SU-DHL-6 (cell line): ENCODE data around the gene BLACAT1.

Experiments
- H2AFZ ChIP-seq: fragments of 200-600 bp; sonication (generic); 2 replicates; pipeline ENCODE4 v1.6.1; 2014; ENCODE audit warnings: low read depth, mild to moderate bottlenecking, moderate library complexity, mixed read lengths, antibody characterized with exemption, low read length; ENCODE audit not compliant: severe bottlenecking
- H3F3A ChIP-seq: fragments of 200-600 bp; shearing (Covaris generic); 2 replicates; pipeline ENCODE4 v1.6.0; 2016; ENCODE audit warnings: antibody characterized with exemption, mild to moderate bottlenecking; ENCODE audit not compliant: insufficient read depth
- H3K27ac ChIP-seq: fragments of 200-600 bp; sonication (generic); 2 replicates; pipeline ENCODE4 v1.5.1; 2016; ENCODE audit warnings: low read depth, mild to moderate bottlenecking, low read length, moderate library complexity, mixed read lengths
- H3K27me3 ChIP-seq: fragments of 200-600 bp; sonication (generic), shearing (Covaris generic); 2 replicates; pipeline ENCODE4 v1.6.0; 2014; ENCODE audit warnings: mild to moderate bottlenecking, low read length
- H3K36me3 ChIP-seq: fragments of 200-600 bp; sonication (generic); 2 replicates; pipeline ENCODE4 v1.6.1; 2014; ENCODE audit warnings: mild to moderate bottlenecking, low read length, mixed read lengths
- H3K4me2 ChIP-seq: fragments of 300-600, 200-600 bp; shearing (Covaris generic), sonication (generic); 2 replicates; pipeline ENCODE4 v1.6.0; 2014; ENCODE audit warnings: low read length, low read depth, mild to moderate bottlenecking; ENCODE audit not compliant: poor library complexity, severe bottlenecking
- H3K4me3 ChIP-seq: fragments of 200-600 bp; sonication (generic); 2 replicates; pipeline ENCODE4 v1.5.1; 2014; ENCODE audit warnings: antibody characterized with exemption, low read length, mild to moderate bottlenecking, mixed read lengths; ENCODE audit not compliant: insufficient read depth, poor library complexity, severe bottlenecking
- H3K79me2 ChIP-seq: fragments of 200-600 bp; sonication (generic); 2 replicates; pipeline ENCODE4 v1.6.1; 2014; ENCODE audit warnings: mild to moderate bottlenecking, low read length, moderate library complexity; ENCODE audit not compliant: insufficient read depth
- H3K9ac ChIP-seq: fragments of 200-600 bp; sonication (generic); 2 replicates; pipeline ENCODE4 v1.7.0; 2014; ENCODE audit warnings: mild to moderate bottlenecking, low read length
- H3K9me2 ChIP-seq: fragments of 200-600 bp; sonication (generic); replicated peaks from 2 replicates; pipeline ENCODE4 v1.6.1; 2014; ENCODE audit warnings: low read length; ENCODE audit not compliant: insufficient read depth
- H3K9me3 ChIP-seq: fragments of 200-600 bp; sonication (generic); 2 replicates; pipeline ENCODE4 v1.6.1; 2014; ENCODE audit warnings: low read length, mixed read lengths; ENCODE audit not compliant: insufficient read depth
- H4K20me1 ChIP-seq: fragments of 200-600 bp; sonication (generic); 2 replicates; pipeline ENCODE4 v1.6.1; 2014; ENCODE audit warnings: low read depth, mild to moderate bottlenecking, antibody characterized with exemption, low read length, moderate library complexity, mixed read lengths
- EZH2phosphoT487 ChIP-seq: fragments of 200-600 bp; sonication (generic), shearing (Covaris generic); conservative IDR thresholded peaks from 2 replicates; pipeline ENCODE4 v1.6.1; 2018; ENCODE audit warnings: mild to moderate bottlenecking, antibody characterized with exemption, low read length, moderate library complexity, mixed read lengths
- TF ChIP-seq, protein P1 (sequence below): fragments of 200-600 bp; sonication (generic); IDR thresholded peaks from one replicate; pipeline ENCODE4 v1.5.1; 2017; ENCODE audit warnings: antibody characterized with exemption, mild to moderate bottlenecking, low read length, moderate library complexity; ENCODE audit not compliant: insufficient read depth, poor library complexity, severe bottlenecking

The BLACAT1 gene

DNA sequence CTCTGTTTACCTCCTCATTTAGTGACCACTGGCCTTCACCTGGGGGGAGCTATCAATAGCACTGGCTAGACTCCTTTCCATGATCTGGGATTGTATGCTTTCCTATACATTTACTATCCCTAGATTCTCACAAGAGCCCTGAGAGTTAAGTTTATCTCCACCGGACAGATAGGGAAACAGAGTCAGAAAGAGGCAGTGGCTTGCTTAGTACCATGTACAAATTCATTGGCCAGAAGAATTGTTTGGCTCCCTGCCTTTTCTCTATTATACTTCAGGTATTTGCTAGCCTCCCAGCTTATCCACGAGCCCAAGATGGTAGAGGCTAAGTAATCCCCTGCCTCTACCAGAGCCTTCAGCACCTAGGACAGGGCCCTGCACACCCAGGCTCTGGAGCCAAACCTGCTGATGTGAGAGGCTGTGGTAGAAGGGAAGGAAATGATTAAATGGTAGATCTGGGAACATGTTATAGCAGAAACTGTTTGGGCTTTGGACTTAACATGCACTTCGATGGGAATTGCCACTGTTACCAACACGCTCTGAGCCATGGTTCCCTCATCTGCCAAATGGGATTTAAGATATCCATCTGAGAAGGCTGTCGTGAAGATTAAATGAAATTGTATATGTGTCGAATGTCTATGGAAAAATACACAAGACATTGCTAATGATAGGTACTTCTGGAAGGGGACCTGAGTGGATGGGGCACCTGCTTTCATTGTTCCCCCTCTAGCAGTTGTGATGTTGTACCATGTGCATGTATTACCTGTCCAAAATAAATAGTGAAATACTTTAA lies 3.1 kb upstream of the BLACAT1 start:
- Histone ChIP-seq H3K4me2 (no peak overlapping the region), H3K9ac (no peak overlapping the region), H3F3A (no peaks in the 10 kb centered on the region), H3K79me2 (no peaks in the 10 kb centered on the region), H3K27me3 (0 out of 2 replicates have a peak, but pooled peaks cover 4% of the 10 kb centered on the region), H3K9me2 (no peaks in the 10 kb centered on the region), H2AFZ (no peak overlapping the region), H3K4me3 (no peak overlapping the region), H4K20me1 (no peaks in the 10 kb centered on the region), H3K9me3 (no peaks in the 10 kb centered on the region), H3K36me3 (no peaks in the 10 kb centered on the region), H3K27ac (no peak overlapping the region)
- TF ChIP-seq EZH2phosphoT487, result no peak
- TF ChIP-seq, protein P1, sequence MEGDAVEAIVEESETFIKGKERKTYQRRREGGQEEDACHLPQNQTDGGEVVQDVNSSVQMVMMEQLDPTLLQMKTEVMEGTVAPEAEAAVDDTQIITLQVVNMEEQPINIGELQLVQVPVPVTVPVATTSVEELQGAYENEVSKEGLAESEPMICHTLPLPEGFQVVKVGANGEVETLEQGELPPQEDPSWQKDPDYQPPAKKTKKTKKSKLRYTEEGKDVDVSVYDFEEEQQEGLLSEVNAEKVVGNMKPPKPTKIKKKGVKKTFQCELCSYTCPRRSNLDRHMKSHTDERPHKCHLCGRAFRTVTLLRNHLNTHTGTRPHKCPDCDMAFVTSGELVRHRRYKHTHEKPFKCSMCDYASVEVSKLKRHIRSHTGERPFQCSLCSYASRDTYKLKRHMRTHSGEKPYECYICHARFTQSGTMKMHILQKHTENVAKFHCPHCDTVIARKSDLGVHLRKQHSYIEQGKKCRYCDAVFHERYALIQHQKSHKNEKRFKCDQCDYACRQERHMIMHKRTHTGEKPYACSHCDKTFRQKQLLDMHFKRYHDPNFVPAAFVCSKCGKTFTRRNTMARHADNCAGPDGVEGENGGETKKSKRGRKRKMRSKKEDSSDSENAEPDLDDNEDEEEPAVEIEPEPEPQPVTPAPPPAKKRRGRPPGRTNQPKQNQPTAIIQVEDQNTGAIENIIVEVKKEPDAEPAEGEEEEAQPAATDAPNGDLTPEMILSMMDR, result no peak

DNA sequence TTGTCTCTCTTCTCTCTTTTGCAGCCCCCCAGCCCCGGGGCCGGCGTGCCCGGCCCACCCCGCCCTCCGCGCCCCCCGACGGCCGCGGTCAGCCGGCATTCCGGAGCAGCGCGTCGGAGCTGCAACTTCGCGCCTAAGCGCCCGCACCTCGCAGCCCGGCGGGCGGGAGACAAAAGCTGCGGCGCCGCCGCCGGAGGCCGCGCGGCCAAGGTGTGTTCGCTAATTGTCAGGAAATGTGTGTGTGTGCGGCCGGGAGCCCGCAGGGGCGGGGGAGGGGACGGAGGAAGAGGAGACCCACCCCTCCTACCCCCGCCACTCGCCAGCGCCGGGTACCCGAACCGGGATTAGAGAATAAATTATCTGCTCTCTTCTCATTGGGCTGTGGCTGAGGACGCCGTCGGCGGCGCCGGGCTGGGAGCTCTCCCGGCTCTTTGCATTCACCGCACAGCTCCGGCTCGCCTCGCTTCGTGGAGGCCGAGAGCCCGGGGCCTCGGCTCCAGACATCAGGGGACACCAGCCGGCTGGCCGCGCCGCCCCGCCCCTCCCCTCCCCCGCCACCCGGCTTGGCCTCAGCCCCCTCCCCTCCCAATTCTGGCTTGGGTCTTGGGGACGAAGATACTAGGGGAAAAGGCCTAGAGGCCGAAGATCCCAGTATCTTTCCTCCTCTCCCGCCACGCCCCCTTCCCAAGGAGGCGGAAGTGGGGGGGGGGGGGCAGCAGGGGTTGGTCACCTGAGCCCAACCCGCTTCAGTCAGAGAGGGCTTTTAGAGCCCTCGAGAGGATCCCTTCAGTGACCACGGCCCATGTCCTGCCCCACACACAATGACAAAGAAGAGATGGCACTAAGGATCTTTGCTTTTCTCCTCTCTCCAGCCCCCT lies 1.3 kb upstream of the BLACAT1 start:
- no peaks in the 10 kb centered on the region for H3K79me2 ChIP-seq
- no peak overlapping the region for H2AFZ ChIP-seq
- H3F3A ChIP-seq, result no peaks in the 10 kb centered on the region
- H3K9me3 ChIP-seq, result no peaks in the 10 kb centered on the region
- H3K9ac ChIP-seq, result no peak overlapping the region
- TF ChIP-seq, protein P1, result no peak
- TF ChIP-seq EZH2phosphoT487, result 0 out of 2 replicates have a peak, but pooled peaks have one; percentile 87
- H3K9me2 ChIP-seq, result no peaks in the 10 kb centered on the region
- no peak overlapping the region for H3K4me3 ChIP-seq
- H3K27me3 ChIP-seq, result no peaks in the 10 kb centered on the region
- H3K27ac ChIP-seq, result no peak overlapping the region
- no peaks in the 10 kb centered on the region for H3K36me3 ChIP-seq
- H3K4me2 ChIP-seq, result no peak overlapping the region
- H4K20me1 ChIP-seq, result no peaks in the 10 kb centered on the region

DNA sequence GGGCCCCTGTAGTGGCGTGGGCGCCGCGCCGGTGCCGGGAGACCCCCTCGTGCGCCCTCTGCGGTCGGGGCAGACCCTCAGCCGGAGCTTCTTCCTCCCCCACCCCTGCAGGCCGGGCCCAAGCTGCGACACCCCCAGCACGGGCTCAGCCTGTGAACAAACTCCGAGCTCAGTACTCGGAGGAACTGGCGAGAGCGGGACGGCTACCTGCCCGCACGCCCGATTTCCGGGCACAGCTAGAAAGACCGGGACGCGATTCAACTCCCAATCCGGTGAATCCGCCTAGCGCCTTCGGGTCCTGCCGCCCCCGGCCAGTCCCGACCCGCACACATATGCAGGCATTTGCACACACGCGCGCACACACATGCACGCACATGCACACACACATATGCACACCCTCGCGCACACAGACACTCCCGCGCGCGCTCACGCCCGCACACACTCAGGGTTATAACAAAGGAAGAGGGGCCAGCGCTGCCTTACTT lies 580 bp upstream of the BLACAT1 start:
- H2AFZ ChIP-seq, result no peak overlapping the region

More for the DNA sequence above, 580 bp upstream of the BLACAT1 start:
- Histone ChIP-seq H3K4me2 (no peak overlapping the region), H3F3A (no peaks in the 10 kb centered on the region), H3K9me3 (no peaks in the 10 kb centered on the region), H3K27ac (no peak overlapping the region), H3K9me2 (no peaks in the 10 kb centered on the region), H3K36me3 (no peaks in the 10 kb centered on the region), H3K4me3 (no peak overlapping the region), H4K20me1 (no peaks in the 10 kb centered on the region), H3K9ac (no peak overlapping the region), H3K27me3 (no peaks in the 10 kb centered on the region), H3K79me2 (no peaks in the 10 kb centered on the region)
- TF ChIP-seq, protein P1, result no peak
- no peak for TF ChIP-seq EZH2phosphoT487
